NCI-H1694 (cell line): ENCODE data around the gene CCBE1.
"Not testable (repeated sequence)": the region's sequence is repeated elsewhere in the genome, so short reads cannot be mapped to it uniquely, and the experiment has no call there.

Source experiments
- DNase-seq: peaks from one replicate; lab custom pipeline; 2025; lab: John Stamatoyannopoulos, UW

Gene CCBE1

GRCh38 chr18:59681521-59682004 lies 15.7 kb downstream of the CCBE1 start:
- DNase-seq, result no peak

GRCh38 chr18:59681051-59681450 lies 16.2 kb downstream of the CCBE1 start:
- no peak for DNase-seq

- no peak for DNase-seq
Observed at GRCh38 chr18:59675346-59675745, 21.9 kb downstream of the CCBE1 start.

GRCh38 chr18:59674903-59675270 lies 22.3 kb downstream of the CCBE1 start:
- DNase-seq, result no peak

GRCh38 chr18:59674186-59674902 lies 22.9 kb downstream of the CCBE1 start:
- no peak for DNase-seq

- peak; percentile 67 for DNase-seq
Observed at GRCh38 chr18:59672235-59672711, 24.9 kb downstream of the CCBE1 start.

- peak; percentile 9 for DNase-seq
Observed at GRCh38 chr18:59671551-59671950, 25.7 kb downstream of the CCBE1 start.

- DNase-seq, result no peak
Observed at GRCh38 chr18:59669872-59670657, 27.2 kb downstream of the CCBE1 start.

GRCh38 chr18:59667488-59667887 lies 29.7 kb downstream of the CCBE1 start:
- no peak for DNase-seq

GRCh38 chr18:59666007-59666402 lies 31.2 kb downstream of the CCBE1 start:
- not testable (repeated sequence) for DNase-seq

GRCh38 chr18:59665057-59666006 lies 31.9 kb downstream of the CCBE1 start:
- DNase-seq, result no peak

GRCh38 chr18:59664329-59664728 lies 32.9 kb downstream of the CCBE1 start:
- no peak for DNase-seq

GRCh38 chr18:59663096-59663495 lies 34.1 kb downstream of the CCBE1 start:
- no peak for DNase-seq

- DNase-seq, result no peak
Observed at GRCh38 chr18:59661891-59662701, 35.1 kb downstream of the CCBE1 start.

GRCh38 chr18:59660786-59661743 lies 36.2 kb downstream of the CCBE1 start:
- no peak for DNase-seq

GRCh38 chr18:59660366-59660765 lies 36.9 kb downstream of the CCBE1 start:
- no peak for DNase-seq

- no peak for DNase-seq
Observed at GRCh38 chr18:59659508-59660170, 37.6 kb downstream of the CCBE1 start.

- no peak for DNase-seq
Observed at GRCh38 chr18:59658941-59659340, 38.3 kb downstream of the CCBE1 start.

- DNase-seq, result no peak
Observed at GRCh38 chr18:59657012-59657411, 40.2 kb downstream of the CCBE1 start.
